ENCODE measurements around the gene RFT1. TPM values are rescaled to one million over a fixed set of nuclear protein-coding genes. Genes with fewer than 3 reads are reported as not detected.

The RFT1 gene
- total RNA-seq, 1 donor from 2014 or later = 10.5 TPM

- Mint-ChIP-seq H3K36me3 (ENCODE audit: unreplicated experiment) (no peaks in the 10 kb centered on the region), H3K27me3 (ENCODE audit: unreplicated experiment) (no peaks in the 10 kb centered on the region), H3K4me3 (ENCODE audit: unreplicated experiment) (no peak overlapping the region), H3K9me3 (ENCODE audit: unreplicated experiment) (no peaks in the 10 kb centered on the region), H3K27ac (ENCODE audit: unreplicated experiment) (no peak overlapping the region), H3K4me1 (ENCODE audit: low read depth, unreplicated experiment) (no peaks in the 10 kb centered on the region)
- DNase-seq = no peak
- TF ChIP-seq CTCF (IDR thresholded peaks at IDR 0.05; ENCODE audit: partially characterized antibody, unreplicated experiment) = no peak
Observed at GRCh38 chr3:53123953-53124352, 6.3 kb downstream of the RFT1 start.

- DNase-seq = no peak
- H3K4me3 Mint-ChIP-seq (ENCODE audit: unreplicated experiment) = no peak overlapping the region
- no peaks in the 10 kb centered on the region for H3K36me3 Mint-ChIP-seq (ENCODE audit: unreplicated experiment)
- no peak overlapping the region for H3K27ac Mint-ChIP-seq (ENCODE audit: unreplicated experiment)
- H3K4me1 Mint-ChIP-seq (ENCODE audit: low read depth, unreplicated experiment) = no peaks in the 10 kb centered on the region
- TF ChIP-seq CTCF (IDR thresholded peaks at IDR 0.05; ENCODE audit: partially characterized antibody, unreplicated experiment) = no peak
- no peaks in the 10 kb centered on the region for H3K9me3 Mint-ChIP-seq (ENCODE audit: unreplicated experiment)
- H3K27me3 Mint-ChIP-seq (ENCODE audit: unreplicated experiment) = no peaks in the 10 kb centered on the region
Observed at GRCh38 chr3:53123510-53123909, 6.7 kb downstream of the RFT1 start.

GRCh38 chr3:53122933-53123305, 7.3 kb downstream of the RFT1 start:
- H3K9me3 Mint-ChIP-seq (ENCODE audit: unreplicated experiment) = no peaks in the 10 kb centered on the region
- no peaks in the 10 kb centered on the region for H3K27me3 Mint-ChIP-seq (ENCODE audit: unreplicated experiment)
- DNase-seq = no peak
- H3K27ac Mint-ChIP-seq (ENCODE audit: unreplicated experiment) = no peak overlapping the region
- TF ChIP-seq CTCF (IDR thresholded peaks at IDR 0.05; ENCODE audit: partially characterized antibody, unreplicated experiment) = no peak
- H3K36me3 Mint-ChIP-seq (ENCODE audit: unreplicated experiment) = no peaks in the 10 kb centered on the region
- H3K4me1 Mint-ChIP-seq (ENCODE audit: low read depth, unreplicated experiment) = no peaks in the 10 kb centered on the region
- no peak overlapping the region for H3K4me3 Mint-ChIP-seq (ENCODE audit: unreplicated experiment)

- no peak for TF ChIP-seq CTCF (IDR thresholded peaks at IDR 0.05; ENCODE audit: partially characterized antibody, unreplicated experiment)
- Mint-ChIP-seq H3K27me3 (ENCODE audit: unreplicated experiment) (no peaks in the 10 kb centered on the region), H3K36me3 (ENCODE audit: unreplicated experiment) (no peaks in the 10 kb centered on the region), H3K27ac (ENCODE audit: unreplicated experiment) (no peak overlapping the region), H3K4me1 (ENCODE audit: low read depth, unreplicated experiment) (no peaks in the 10 kb centered on the region), H3K4me3 (ENCODE audit: unreplicated experiment) (no peak overlapping the region), H3K9me3 (ENCODE audit: unreplicated experiment) (no peaks in the 10 kb centered on the region)
- no peak for DNase-seq
Observed at GRCh38 chr3:53122255-53122932, 7.8 kb downstream of the RFT1 start.

- Mint-ChIP-seq H3K9me3 (ENCODE audit: unreplicated experiment) (no peaks in the 10 kb centered on the region), H3K4me3 (ENCODE audit: unreplicated experiment) (no peak overlapping the region), H3K4me1 (ENCODE audit: low read depth, unreplicated experiment) (no peaks in the 10 kb centered on the region), H3K27me3 (ENCODE audit: unreplicated experiment) (no peaks in the 10 kb centered on the region), H3K36me3 (ENCODE audit: unreplicated experiment) (no peaks in the 10 kb centered on the region), H3K27ac (ENCODE audit: unreplicated experiment) (no peak overlapping the region)
- DNase-seq = no peak
- no peak for TF ChIP-seq CTCF (IDR thresholded peaks at IDR 0.05; ENCODE audit: partially characterized antibody, unreplicated experiment)
Observed at GRCh38 chr3:53120336-53120735, 9.9 kb downstream of the RFT1 start.
